Glomerular endothelial cell (primary cell): ENCODE measurements around the gene MPHOSPH8. TPM values are rescaled to one million over a fixed set of nuclear protein-coding genes. Genes with fewer than 3 reads are reported as not detected.

ENCODE experiments used
- DNase-seq: peaks from one replicate; pipeline ENCODE4 v3.0.0-alpha.2; 2011; ENCODE audit warnings: low read depth, low spot score; ENCODE audit errors: extremely low read depth
- total RNA-seq: library from RNA; depleted of rRNA; stranded (reverse); fragments of >200 nt; gene quantifications from 2 replicates; pipeline ENCODE4 v1.2.3, GENCODE V29; 2015

Gene MPHOSPH8, protein sequence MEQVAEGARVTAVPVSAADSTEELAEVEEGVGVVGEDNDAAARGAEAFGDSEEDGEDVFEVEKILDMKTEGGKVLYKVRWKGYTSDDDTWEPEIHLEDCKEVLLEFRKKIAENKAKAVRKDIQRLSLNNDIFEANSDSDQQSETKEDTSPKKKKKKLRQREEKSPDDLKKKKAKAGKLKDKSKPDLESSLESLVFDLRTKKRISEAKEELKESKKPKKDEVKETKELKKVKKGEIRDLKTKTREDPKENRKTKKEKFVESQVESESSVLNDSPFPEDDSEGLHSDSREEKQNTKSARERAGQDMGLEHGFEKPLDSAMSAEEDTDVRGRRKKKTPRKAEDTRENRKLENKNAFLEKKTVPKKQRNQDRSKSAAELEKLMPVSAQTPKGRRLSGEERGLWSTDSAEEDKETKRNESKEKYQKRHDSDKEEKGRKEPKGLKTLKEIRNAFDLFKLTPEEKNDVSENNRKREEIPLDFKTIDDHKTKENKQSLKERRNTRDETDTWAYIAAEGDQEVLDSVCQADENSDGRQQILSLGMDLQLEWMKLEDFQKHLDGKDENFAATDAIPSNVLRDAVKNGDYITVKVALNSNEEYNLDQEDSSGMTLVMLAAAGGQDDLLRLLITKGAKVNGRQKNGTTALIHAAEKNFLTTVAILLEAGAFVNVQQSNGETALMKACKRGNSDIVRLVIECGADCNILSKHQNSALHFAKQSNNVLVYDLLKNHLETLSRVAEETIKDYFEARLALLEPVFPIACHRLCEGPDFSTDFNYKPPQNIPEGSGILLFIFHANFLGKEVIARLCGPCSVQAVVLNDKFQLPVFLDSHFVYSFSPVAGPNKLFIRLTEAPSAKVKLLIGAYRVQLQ
- 12.4 and 26.7 TPM in 2 replicates for total RNA-seq

DNA sequence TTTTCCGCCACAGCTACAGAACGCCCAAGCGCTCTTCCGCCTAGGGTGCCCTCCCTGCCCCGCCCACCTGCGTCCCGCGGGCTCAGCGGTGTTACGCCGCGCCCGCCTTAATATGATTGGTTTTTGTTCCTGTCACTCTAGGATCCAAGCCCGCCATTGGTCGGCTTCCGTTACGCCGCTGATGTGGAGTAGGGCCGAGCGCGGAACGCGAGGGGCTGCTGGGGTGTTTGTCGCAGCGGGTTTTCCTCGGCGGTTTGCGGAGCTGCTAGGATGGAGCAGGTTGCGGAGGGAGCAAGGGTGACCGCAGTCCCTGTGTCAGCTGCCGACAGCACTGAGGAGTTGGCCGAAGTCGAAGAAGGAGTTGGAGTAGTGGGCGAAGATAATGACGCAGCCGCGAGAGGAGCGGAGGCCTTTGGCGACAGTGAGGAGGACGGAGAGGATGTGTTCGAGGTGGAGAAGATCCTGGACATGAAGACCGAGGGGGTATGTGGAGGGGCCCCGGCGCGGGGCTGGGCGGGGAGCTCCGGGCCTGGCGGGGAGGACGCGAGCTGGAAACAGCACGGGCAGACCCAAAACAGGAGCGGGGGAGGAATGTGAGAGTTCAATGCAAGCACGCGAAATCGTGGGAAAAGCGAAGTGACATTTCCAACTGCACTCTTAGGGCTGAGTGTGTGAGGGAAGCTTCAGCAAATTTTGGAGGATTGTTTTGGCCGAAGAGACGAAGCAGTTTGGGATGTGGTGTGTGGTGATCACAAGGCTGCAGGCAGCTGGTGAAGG lies at the start of gene MPHOSPH8:
Gene MPHOSPH8, plus strand, starts transcription at position 181 of the 777 bp plus-strand sequence. Its CDS starts 90 bp downstream, at position 271.
- peak; percentile 70 for DNase-seq

DNA sequence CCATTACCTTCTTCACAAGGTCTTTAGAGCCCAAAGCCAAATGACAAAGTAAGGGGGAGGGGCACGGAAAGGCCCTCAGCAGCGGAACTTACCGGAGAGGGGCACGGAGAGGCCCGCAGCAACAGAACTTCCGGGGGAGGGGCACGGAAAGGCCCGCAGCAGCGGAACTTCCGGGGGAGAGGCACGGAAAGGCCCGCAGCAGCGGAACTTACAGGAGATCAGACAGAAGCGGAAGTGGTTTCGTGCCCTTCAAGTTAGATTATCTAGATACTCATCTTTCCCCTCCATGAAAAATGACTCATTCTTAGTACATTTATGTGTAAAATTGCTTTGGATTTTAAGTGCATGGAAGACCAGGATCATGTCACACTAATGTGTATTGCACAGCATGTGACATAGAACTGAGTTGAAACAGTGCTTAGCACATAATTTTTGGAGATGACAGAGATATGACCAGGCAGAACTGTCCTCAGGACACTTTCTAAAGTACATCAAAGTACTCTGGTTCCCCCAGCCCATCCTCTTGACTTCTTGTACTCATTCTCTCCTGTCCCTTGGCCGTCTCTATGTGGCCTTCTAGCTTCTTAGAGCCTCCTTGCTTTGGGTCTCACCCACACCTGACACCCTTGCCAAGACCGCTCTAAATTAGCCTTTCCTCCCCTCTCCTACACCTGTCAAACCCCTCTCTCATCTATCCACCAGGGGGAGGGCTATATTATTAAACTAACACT lies 46.4 kb upstream of the MPHOSPH8 start:
- DNase-seq = no peak

DNA sequence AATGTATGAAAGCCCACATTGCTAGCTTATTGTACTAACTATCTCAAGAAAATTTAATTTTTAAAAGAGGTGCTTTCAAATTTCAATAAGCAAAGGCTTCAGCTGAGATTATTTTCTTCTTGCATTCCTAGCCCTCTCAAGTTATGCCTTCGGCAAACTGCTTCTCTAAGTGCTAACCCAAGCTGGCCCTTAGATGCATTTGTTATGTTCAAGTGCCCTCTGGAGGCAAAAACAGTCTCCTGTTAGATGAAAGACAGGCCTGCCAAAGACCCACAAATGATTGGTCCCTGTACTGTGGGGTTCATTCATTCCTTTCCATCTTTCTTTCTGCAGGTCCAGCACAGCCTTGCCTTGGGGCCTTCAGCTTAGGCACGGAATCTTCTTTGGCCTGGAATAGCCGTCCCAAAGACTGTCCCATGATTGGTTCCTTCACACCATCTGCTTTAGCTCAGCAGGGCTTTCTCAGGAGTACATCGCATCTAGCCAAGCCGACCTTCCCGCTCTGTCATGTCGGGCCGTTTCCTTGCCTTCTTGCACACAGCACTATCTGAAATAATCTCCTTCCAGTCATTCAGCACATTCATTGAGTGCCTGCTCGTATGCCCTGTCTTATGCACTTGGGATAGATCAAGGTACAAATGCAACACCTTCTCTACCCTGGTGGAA lies 45.7 kb upstream of the MPHOSPH8 start:
- DNase-seq = peak; percentile 36

DNA sequence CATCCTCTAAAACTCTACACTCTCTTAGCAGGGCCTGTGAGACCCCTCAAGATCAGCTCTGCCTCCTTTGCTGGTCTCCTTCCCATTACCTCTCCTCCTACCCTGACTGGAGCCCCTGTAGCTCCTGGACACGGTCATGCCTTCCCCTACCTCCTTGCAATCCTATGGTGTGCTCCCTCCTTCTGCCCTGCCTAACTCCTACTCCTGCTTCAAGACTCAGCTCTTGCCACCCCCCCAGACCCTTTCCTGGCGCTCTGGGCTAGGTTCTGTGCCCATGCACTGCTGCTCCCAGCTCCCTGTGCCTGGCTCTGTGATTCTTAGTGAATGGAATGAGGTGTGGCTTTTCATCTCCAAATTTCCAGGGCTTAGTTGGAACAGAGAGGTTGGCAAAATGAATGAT lies 44.1 kb upstream of the MPHOSPH8 start:
- DNase-seq = no peak

DNA sequence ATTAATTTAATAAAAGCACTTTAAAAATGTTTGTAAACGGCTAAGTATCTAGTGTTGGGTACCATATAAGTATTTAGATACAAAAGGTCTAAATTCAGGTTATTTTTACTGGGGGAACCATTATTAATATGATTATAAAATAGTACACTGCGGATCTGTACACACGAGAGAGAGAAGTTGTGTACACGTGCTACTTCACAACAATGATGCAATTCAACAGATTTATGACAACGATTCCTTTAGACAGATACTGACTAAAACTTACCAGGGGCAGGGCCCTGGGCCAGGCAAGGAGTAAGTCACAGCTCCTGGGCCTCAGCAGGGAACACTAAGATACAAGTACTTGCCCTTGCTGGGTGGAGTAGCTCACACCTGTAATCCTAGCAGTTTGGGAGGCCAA lies 43.0 kb upstream of the MPHOSPH8 start:
- no peak for DNase-seq

DNA sequence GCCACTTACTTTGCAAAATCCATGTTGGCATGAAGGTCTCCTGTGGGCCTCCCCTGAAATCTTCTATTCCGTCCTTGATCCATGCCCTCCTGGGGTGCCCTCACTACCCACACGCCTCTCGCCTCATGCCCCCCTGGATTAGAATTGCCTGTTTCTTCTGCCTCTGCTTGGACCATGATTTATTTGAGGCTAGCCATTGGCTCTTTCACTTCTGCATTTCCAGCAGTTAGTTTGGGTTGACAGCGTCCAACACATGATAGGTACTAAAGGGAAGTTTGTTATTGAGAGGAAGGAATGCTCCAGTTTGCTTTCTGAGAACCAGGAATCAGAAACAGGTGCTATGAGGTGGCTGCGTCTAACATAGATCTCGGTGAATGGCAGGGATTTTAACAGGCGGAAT lies 41.6 kb upstream of the MPHOSPH8 start:
- no peak for DNase-seq

DNA sequence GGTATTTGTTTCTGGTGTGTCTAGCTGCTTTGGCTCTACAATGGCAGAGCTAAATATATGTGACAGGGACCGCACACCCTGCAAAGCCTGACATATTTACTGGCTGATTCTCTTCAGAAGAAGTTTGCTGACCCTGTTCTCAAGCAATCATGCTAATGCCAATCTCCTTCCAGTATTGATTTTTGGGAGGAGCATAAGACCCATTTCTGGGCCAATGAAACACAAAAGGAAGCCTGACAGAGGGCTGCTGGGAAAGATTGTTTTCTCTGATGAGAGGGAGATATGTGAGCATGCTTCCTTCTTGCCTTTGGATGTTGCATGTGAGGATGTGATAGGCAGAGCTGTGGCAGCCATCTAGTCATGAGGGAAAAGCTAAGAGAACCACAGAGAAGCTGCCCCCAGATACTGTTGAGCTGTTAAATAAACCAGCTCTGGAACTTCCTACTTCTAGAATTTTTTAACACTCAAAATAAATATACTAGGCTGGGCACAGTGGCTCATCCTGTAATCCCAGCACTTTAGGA lies 40.7 kb upstream of the MPHOSPH8 start:
- no peak for DNase-seq

DNA sequence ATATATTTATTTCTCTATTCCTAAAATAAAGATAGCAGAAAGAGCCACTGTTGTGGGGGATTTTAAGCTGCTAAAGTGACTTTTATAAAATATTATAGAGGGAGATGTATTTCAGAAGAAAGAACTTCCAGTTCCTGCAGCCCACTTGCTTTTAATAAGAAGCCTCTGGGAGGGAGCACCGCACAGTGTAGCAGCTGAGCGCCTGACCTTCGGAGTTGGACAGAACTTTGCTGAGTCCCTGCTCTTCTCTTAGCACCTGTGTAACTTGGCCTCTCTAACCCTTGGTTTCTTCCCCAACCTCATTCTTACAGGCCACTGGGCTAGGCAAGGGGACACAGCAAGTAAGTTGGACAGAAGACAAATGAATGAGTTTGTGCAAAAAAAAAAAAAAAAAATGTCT lies 37.4 kb upstream of the MPHOSPH8 start:
- DNase-seq = no peak

DNA sequence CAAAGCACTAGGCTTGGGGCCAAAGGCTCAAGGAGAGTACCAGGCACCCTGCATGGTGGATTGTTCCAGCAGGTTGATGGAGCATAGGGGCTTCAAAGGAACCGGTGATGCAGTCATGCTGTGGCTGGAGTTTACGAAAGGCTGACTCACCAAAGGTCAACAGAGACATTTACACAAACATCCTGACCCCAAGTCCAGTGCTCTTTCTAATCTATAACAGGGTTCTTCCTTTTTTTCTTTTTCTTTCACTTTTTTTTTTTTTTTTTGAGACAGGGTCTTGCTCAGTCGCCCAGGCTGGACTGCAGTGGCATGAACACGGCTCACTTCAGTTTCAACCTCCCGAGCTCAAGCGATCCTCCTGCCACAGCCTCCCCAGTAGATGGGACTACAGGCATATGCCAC lies 36.5 kb upstream of the MPHOSPH8 start:
- DNase-seq = no peak

DNA sequence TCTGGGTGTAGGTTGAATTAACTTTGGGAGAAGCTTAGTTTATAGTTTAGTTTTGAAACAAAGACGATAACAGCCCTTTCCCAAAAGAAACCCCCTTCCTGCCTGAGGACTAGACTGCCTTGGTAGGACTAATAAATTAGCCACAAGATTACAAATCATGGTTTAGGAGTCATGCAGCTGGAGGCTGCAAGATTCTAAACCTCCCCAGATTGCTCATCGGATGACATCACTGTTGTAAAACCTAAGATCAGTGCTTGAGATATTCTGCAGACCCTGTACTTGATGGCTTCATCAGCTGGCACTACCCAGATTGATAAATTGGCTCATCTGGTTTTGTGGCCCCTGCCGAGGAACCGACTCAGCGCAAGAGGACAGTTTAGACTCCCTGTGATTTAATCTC lies 35.9 kb upstream of the MPHOSPH8 start:
- no peak for DNase-seq

DNA sequence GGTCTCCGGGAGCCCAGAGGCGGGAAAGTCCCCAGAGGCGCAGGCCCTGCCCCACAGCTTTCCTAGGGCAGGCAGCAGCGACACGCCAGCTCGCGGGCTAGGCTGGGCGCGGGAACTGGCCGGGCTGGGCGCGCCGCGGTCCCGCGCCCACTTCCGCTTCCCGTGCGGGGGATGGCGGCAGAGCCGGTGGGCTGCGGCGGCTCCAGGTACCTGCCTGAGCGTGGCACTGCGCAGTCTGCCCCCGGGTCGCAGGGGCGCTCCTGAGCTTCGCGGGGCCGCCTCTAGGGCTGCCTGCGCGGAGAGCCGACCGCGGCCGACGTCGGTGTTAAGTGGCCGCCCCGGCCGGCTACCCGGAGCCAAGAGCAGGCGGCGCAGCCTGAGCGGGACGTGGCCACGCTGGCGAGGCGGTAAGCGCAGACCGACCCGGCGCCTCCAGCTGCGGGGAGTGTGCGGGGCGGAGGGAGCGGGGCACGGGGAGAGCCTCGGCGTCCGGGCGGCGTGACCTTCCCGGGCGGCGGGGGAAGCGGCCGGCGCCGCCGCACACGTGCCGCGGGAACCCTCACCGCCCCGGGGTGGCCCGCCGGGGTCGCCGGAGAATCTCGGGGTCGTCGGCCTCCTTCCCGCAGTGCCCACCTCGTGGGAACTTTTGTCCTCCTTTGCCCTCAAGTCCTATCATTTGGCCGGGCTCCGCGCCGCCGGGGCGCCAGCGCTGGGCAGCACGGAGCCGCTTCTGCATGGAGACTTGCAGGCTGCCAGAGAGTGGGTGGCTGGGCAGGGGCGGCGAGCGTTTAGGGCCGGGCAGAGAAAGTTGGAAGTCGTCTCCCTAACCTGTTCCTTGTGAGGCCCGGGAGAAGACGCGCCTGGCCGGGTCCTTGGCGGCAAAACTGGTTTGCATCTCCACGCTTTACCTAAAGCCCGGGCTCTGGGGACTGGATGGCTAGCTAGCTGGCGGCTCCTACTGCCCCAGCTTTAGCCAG lies 31.4 kb upstream of the MPHOSPH8 start:
- no peak for DNase-seq

DNA sequence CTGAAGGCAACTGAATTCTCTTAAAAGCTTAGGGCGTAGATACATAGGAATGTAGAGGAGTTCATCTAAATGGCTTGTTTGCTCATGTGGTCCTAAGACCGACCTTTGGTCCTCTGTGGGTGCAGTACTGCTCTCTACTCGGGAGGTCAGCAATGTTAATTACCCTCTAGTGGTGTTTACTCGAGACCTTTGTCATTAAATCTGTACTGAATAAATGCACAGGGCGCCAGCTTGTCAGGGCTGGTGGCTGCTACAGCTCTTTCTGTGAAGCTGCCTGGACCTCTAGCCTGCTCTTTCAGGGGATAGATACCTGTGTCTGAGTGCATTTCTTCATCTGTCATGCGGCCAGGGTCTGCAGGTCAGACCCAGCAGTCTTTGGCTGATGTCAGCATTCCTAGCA lies 29.2 kb upstream of the MPHOSPH8 start:
- DNase-seq = no peak

DNA sequence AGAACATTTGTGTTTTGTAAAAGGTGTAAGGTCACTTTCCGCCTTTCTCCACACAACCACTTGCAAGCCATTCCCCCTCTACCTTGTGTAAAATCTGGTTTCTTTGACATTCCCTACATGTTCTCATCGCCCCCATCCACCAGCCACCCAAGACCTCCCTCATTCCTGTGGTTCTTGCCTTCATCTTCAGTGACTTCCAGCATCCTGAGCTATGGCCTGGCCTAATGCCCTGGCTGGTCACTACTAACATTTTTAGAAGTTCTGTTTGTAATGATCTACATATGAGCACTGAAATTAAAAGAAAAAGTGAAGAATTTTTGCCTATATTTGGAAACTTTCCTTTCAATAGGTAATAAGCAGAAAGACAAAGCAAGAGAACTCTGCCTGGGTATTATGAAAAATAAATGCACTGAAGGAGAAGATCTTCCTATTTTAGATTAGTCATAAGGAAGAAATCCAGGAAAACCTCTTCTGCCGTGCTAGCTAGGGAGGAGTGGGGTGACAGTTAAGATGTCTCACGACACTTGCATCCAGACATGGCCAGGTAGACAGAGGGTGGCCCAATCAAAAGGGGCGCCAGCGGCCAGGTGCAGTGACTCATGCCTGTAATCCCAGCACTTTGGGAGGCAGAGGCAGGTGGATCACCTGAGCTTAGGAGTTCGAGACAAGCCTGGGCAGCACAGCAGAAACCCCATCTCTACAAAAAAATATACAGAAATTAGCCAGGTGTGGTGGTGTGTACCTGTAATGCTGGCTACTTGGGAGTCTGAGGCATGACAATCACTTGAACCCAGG lies 28.1 kb upstream of the MPHOSPH8 start:
- DNase-seq = no peak

DNA sequence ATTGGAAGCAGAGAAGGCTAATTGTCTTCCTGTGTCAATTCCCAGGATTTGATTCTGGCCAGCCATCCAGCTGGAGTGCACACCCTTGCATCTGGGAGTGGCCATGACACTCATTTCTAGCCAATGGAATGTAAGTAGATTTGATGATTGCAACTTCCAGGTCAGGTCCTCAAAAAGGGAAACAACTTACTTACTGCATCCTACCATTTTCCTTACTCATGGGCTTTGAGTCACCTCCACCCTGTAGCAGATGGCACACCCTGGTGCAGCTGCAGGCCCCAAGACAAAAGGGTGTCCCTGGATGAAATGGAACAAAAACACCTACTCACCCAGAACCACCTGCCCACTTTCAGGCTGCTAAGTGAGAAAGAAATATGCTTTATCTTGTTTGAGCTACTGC lies 27.3 kb upstream of the MPHOSPH8 start:
- no peak for DNase-seq

DNA sequence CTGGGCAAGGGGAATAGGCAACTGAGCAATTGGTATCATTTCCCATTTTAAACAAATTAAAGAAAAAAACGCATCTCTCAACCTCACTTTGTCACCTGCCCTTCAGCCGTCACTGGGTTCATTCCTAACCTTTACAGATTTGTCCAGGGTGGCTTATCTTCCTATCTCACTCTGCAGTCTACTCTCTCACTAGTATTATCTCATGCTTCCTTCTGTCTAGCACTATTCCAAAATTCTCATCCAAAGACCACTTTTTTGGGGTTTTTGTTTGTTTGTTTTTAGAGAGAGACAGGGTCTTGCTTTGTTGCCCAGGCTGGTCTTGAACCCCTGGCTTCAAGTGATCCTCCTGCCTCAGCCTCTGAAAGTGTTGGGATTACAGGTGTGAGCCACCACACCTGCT lies 26.7 kb upstream of the MPHOSPH8 start:
- no peak for DNase-seq

DNA sequence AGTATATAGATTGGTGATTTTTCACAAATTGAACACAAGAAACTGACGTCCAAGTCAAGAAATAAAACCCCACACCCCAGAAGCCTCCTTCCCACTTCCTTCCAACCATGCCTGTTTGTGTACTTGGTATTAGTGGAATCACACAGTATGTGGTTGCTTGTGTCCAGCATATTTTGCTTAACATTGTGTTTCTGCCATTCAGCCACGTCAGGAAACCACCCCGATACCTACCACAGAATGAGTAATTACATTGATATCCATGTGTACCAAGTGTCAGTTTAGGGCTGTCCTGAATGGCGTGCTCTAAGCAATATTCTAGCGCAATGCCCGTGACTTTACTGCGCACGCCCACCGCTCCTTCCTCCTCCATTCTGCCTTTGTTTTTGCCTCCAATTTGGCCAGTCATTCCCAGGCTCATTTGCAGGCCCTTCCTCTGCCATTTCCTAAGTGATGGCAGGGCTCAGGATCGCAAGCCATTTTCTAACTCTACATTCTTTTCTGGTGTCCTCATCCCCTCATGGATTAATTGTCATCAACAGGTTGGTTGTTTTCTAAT lies 25.9 kb upstream of the MPHOSPH8 start:
- DNase-seq = no peak

DNA sequence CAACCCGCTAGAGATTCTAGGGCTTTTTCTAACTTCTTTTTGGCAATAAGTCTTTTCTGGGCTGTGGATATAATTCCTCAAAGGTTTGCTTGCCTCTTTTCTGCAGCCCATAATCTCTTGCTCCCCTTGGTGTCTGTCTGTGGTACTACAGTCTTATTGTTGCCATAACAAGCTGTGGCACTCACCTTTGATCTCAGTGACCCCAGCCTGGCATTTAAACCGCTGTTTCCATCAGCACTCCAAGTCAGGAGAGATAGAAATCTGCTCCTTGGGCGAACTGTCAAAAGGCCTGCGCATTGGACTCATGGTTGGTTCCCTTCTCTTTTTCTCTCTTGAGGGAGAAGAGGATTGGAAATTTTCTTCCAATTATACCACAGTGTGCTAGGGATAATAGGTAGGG lies 14.5 kb upstream of the MPHOSPH8 start:
- DNase-seq = no peak
